PC-9 (cell line): Measurements from ENCODE around the gene RNASE11. TPM values are rescaled to one million over a fixed set of nuclear protein-coding genes. Genes with fewer than 3 reads are reported as not detected.

Experiments used
- Bru-seq: library from RNA; stranded (reverse); fragments of 400-500 nt; gene quantifications from one replicate; lab custom pipeline; 2021; lab: Mats Ljungman, UMichigan
- BruChase-seq, 2 experiments: library from RNA; stranded (reverse); fragments of 400-500 nt; gene quantifications; one replicate each; lab custom pipeline; 2021; lab: Mats Ljungman, UMichigan
- BruUV-seq: library from RNA; stranded (reverse); fragments of 400-500 nt; replicated peaks from 2 replicates; lab custom pipeline; 2021; lab: Mats Ljungman, UMichigan
- CTCF ChIA-PET: fragments of 300-600 bp; sonication (Branson Sonifier 250); formaldehyde crosslinking; loops from one replicate; lab custom pipeline; 2022; ENCODE audit warnings: antibody characterized with exemption; lab: Charles Lee
- POLR2A ChIA-PET: fragments of 300-600 bp; sonication (Branson Sonifier 250); formaldehyde crosslinking; loops from one replicate; lab custom pipeline; 2022; ENCODE audit warnings: antibody characterized with exemption; ENCODE audit not compliant: unreplicated experiment; lab: Charles Lee
- DNase-seq, 2 experiments: peaks; one replicate each; pipeline versions ENCODE4 v3.0.0 to v3.0.0-alpha.2; 2015 to 2022; ENCODE audit warnings: mixed read lengths in 1 of 2
- H2AFZ ChIP-seq: fragments of 200-600 bp; sonication (generic); 2 replicates; pipeline ENCODE4 v1.8.1; 2017; ENCODE audit warnings: antibody characterized with exemption
- H3F3A ChIP-seq: fragments of 200-600 bp; sonication (generic); 2 replicates; pipeline ENCODE4 v1.8.1; 2017; ENCODE audit warnings: antibody characterized with exemption, mild to moderate bottlenecking, low read depth; ENCODE audit not compliant: insufficient read depth
- H3K27ac ChIP-seq: fragments of 200-600 bp; sonication (generic); 2 replicates; pipeline ENCODE4 v1.6.1; 2016; ENCODE audit warnings: mixed run types
- H3K27me3 ChIP-seq: fragments of 200-600 bp; sonication (generic); 2 replicates; pipeline ENCODE4 v1.6.1; 2016; ENCODE audit warnings: low read depth, mixed run types; ENCODE audit not compliant: insufficient read depth
- H3K36me3 ChIP-seq: fragments of 200-600 bp; sonication (generic); 2 replicates; pipeline ENCODE4 v1.6.1; 2016; ENCODE audit warnings: low read depth, mixed run types
- H3K4me1 ChIP-seq: fragments of 200-600 bp; sonication (generic); replicated peaks from 2 replicates; pipeline ENCODE4 v1.6.1; 2016; ENCODE audit warnings: mixed run types; ENCODE audit not compliant: insufficient read depth
- H3K4me2 ChIP-seq: fragments of 200-600 bp; sonication (generic); 2 replicates; pipeline ENCODE4 v1.6.1; 2017; ENCODE audit warnings: mixed run types
- H3K4me3 ChIP-seq: fragments of 200-600 bp; sonication (generic); 2 replicates; pipeline ENCODE4 v1.6.1; 2016; ENCODE audit warnings: mixed run types
- H3K79me2 ChIP-seq: fragments of 200-600 bp; sonication (generic); 2 replicates; pipeline ENCODE4 v1.6.1; 2017; ENCODE audit warnings: low read depth, mixed run types
- H3K9me2 ChIP-seq: fragments of 200-600 bp; sonication (generic); 2 replicates; pipeline ENCODE4 v1.8.1; 2017; ENCODE audit warnings: mild to moderate bottlenecking; ENCODE audit not compliant: insufficient read depth
- H3K9me3 ChIP-seq: fragments of 200-600 bp; sonication (generic); 2 replicates; pipeline ENCODE4 v1.8.1; 2016; ENCODE audit warnings: low read depth; ENCODE audit not compliant: insufficient read depth
- H4K20me1 ChIP-seq: fragments of 200-600 bp; sonication (generic); 2 replicates; pipeline ENCODE4 v1.8.1; 2017; ENCODE audit not compliant: insufficient read depth
- EZH2 ChIP-seq: fragments of 200-600 bp; sonication (generic); IDR thresholded peaks from 2 replicates; pipeline ENCODE4 v1.8.0; 2017; ENCODE audit warnings: antibody characterized with exemption, low read depth
- intact Hi-C: fragments of 100-400 bp; cut with micrococcal nuclease; formaldehyde crosslinking; loops from one replicate; pipeline ENCODE4 v1.10.0; 2022; ENCODE audit not compliant: unreplicated experiment
- long read RNA-seq: library from polyadenylated mRNA; stranded (forward); transcript quantifications from one replicate; pipeline ENCODE4 v2.0.0, GENCODE V29; 2022
- total RNA-seq: library from RNA; stranded (reverse); gene quantifications from 2 replicates; pipeline ENCODE4 v1.2.3, GENCODE V29; 2021
- TF ChIP-seq, protein P1 (sequence below): fragments of 200-600 bp; sonication (generic); conservative IDR thresholded peaks from 2 replicates; pipeline ENCODE4 v1.6.1; 2017; ENCODE audit warnings: mixed run types, antibody characterized with exemption, mild to moderate bottlenecking, moderate library complexity

RNASE11 gene
- total RNA-seq (not detected in 2 replicates), Bru-seq, nascent RNA (not detected), BruChase-seq, experiment 1, labeled RNA remaining after a 2-hour chase (not detected), BruChase-seq, experiment 2, labeled RNA remaining after a 6-hour chase (not detected)
- long read RNA-seq = 0 reads

DNA sequence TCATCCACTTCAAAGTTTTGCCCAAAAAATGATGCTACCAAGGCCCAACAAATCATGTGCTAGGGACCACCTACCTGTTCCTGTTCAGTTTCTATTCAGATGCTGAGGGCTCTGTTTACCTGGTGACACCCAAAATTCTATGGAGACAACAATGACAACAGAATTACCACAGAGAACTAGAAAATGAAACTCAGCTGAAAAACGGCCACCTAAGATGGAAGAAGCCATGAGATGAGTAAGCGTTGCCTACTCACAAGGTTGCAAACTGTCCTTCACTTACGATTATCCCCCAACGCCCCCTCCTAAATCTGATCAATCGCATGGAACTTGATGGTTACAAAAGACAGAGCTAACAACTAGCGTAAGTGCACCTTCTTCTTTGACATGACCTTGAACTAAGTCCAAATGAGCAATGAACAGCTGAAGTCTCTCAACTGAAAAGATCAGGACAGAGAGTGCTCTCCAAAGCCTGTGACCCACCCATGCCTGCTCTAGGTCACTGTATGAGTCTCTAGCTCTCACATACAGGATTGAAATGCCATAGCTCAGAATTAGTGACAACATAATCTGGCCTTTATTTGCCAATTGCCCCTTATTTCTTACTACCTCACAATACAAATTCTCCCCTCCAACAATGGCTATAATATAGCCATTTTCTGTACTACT, at the start of gene RNASE11:
Gene RNASE11 (minus strand): TSS at position 513 of the 666 bp plus-strand sequence.
- 0 out of 2 replicates have a peak, but pooled peaks cover 6% of the 10 kb centered on the region for H3K27me3 ChIP-seq
- ChIA-PET CTCF (no interaction called here), POLR2A (no interaction called here)
- H3F3A ChIP-seq = no peaks in the 10 kb centered on the region
- no peak for DNase-seq
- H4K20me1 ChIP-seq = no peaks in the 10 kb centered on the region
- no peaks in the 10 kb centered on the region for H3K9me3 ChIP-seq
- H3K4me3 ChIP-seq = no peak within 1 kb of the TSS
- H3K4me2 ChIP-seq = no peak within 1 kb of the TSS
- no peaks in the 10 kb centered on the region for H3K9me2 ChIP-seq
- no peaks in the 10 kb centered on the region for H3K36me3 ChIP-seq
- no TSS peak for BruUV-seq
- H2AFZ ChIP-seq = no peak within 1 kb of the TSS
- no peaks in the 10 kb centered on the region for H3K79me2 ChIP-seq
- TF ChIP-seq EZH2 = no peak
- TF ChIP-seq, protein P1, sequence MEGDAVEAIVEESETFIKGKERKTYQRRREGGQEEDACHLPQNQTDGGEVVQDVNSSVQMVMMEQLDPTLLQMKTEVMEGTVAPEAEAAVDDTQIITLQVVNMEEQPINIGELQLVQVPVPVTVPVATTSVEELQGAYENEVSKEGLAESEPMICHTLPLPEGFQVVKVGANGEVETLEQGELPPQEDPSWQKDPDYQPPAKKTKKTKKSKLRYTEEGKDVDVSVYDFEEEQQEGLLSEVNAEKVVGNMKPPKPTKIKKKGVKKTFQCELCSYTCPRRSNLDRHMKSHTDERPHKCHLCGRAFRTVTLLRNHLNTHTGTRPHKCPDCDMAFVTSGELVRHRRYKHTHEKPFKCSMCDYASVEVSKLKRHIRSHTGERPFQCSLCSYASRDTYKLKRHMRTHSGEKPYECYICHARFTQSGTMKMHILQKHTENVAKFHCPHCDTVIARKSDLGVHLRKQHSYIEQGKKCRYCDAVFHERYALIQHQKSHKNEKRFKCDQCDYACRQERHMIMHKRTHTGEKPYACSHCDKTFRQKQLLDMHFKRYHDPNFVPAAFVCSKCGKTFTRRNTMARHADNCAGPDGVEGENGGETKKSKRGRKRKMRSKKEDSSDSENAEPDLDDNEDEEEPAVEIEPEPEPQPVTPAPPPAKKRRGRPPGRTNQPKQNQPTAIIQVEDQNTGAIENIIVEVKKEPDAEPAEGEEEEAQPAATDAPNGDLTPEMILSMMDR = no peak
- intact Hi-C loops = no loop called here
- H3K27ac ChIP-seq = no peak within 1 kb of the TSS
- H3K4me1 ChIP-seq = no peaks in the 10 kb centered on the region

DNA sequence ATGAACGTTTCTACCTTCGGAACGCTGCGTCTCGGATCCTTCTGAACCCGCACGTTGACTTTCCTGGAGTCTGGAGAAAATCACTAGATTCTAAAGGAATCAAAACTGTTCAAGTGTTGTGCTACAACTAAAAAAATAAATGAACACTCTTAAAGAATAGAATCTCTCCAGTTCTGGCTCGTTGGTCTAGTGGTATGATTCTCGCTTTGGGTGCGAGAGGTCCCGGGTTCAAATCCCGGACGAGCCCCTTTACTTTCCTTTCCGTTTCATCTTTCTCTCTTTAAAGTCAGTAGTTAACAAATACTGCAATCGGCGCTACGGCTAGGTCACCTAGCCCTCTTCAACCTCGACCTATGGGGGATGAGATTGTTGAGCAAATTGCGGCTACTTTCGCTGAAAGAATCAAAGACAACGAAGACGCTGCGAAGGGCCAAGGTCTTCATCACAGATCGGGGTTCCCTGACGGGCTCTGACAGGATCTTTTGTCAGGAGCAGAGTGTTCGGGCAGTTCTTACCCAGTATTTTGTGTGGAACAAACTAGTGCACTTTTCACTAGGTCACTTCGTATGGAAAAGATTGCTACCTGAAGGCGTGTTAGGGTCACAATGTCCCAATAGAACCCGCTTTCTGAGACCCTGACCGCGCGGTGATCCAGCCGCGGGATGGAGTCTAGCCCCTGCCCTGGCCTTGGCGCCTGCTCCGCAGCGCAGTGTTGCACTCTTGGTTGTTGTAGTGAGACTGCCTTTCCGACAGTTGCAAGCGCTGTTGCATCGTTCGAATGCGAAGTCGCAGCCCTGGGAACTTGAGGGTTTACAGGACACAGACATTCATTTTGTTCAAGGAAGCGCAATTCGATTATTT, 45.3 kb upstream of the RNASE11 start:
- ChIA-PET CTCF (no interaction called here), POLR2A (no interaction called here)
- no peak overlapping the region for H3K27ac ChIP-seq
- H3K36me3 ChIP-seq = no peaks in the 10 kb centered on the region
- peaks cover 31% of the 10 kb centered on the region for H3F3A ChIP-seq
- no peaks in the 10 kb centered on the region for H3K79me2 ChIP-seq
- H3K9me3 ChIP-seq = no peaks in the 10 kb centered on the region
- peak overlapping the region; percentile 81; the same call in 1 of the 2 replicates for H3K4me3 ChIP-seq
- TF ChIP-seq EZH2 = no peak
- TF ChIP-seq, protein P1 = no peak
- peak overlapping the region; percentile 97 for H3K4me2 ChIP-seq
- peak; percentile 63 to 75 for DNase-seq
- H3K9me2 ChIP-seq = no peaks in the 10 kb centered on the region
- no peaks in the 10 kb centered on the region for H3K4me1 ChIP-seq
- BruUV-seq = no TSS peak
- peak overlapping the region; percentile 76; the same call in 1 of the 2 replicates for H2AFZ ChIP-seq
- intact Hi-C loops = loop anchor here (1.0 to 5.0 kb wide), 4 partner anchors 20 to 364 kb away; partner anchors contain the start of gene SLC39A2
- no peaks in the 10 kb centered on the region for H4K20me1 ChIP-seq
- no peaks in the 10 kb centered on the region for H3K27me3 ChIP-seq

DNA sequence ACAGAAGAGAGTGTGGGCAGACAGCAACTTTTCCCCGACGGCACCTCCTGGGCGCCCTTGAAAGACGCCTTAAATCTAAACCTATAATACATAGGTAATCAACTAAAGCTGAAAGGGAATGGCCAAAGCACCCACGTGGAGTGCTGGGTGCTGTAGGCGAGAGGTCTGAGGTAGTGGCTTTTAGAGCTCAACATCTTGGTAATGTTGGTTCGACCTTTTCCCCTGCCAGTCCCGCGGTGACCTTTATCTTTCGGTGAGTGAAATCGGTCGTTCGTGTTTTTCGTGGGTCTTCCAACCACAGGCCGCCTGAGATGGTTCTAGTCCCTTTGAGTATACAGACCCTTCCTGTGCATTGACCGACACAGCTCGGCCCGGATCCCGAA, 44.6 kb upstream of the RNASE11 start:
- POLR2A ChIA-PET = no interaction called here
- TF ChIP-seq EZH2 = no peak
- TF ChIP-seq, protein P1 = no peak
- Histone ChIP-seq H3F3A (peaks cover 32% of the 10 kb centered on the region), H3K79me2 (no peaks in the 10 kb centered on the region), H3K9me3 (no peaks in the 10 kb centered on the region), H3K4me1 (no peaks in the 10 kb centered on the region), H2AFZ (peak overlapping the region; percentile 76; the same call in 1 of the 2 replicates), H3K27ac (no peak overlapping the region), H3K4me2 (peak overlapping the region; percentile 97), H3K36me3 (no peaks in the 10 kb centered on the region), H3K9me2 (no peaks in the 10 kb centered on the region), H4K20me1 (no peaks in the 10 kb centered on the region), H3K27me3 (no peaks in the 10 kb centered on the region), H3K4me3 (peak overlapping the region; percentile 81; the same call in 1 of the 2 replicates)
- intact Hi-C loops = loop anchor here (2.0 to 5.0 kb wide), 3 partner anchors 30 to 365 kb away; partner anchors contain the start of gene SLC39A2
- CTCF ChIA-PET = no interaction called here
- no peak for DNase-seq
- no TSS peak for BruUV-seq
